ENCODE measurements around the gene CCM2.
"Not testable (repeated sequence)": the region's sequence is repeated elsewhere in the genome, so short reads cannot be mapped to it uniquely, and the experiment has no call there.

CCM2 gene

DNA sequence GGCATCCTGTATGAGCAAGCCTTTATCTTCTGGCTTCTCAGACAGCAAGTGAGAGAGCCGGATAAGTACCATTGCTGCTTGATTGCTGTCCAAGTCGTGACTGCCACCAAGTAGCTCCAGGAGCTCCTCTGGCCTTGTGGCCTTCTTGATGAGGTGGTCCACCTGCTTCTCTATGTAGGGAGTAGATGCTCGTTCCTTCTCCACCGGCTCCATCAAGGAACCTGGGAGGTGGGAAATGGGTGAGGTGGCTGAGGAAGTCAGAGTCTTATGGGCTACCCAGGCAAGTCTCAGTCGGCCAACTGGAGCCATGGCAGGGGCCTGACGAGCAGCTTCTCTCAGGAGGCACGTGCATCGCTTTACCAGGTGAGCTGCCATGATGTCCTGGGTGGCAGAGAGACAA, 108.9 kb downstream of the CCM2 start:
- no peak for DNase-seq

- DNase-seq: peak; percentile 96
Observed at GRCh38 chr7:45111298-45112223, 111.6 kb downstream of the CCM2 start, which contains the start of gene TBRG4. Gene TBRG4 (minus strand): TSS chr7:45111697. CDS start chr7:45109237, 2,460 bp downstream.

GRCh38 chr7:45112648-45113047, 112.6 kb downstream of the CCM2 start:
- no peak for DNase-seq

GRCh38 chr7:45114257-45114656, 114.3 kb downstream of the CCM2 start:
- not testable (repeated sequence) for DNase-seq

GRCh38 chr7:45114926-45115325, 114.9 kb downstream of the CCM2 start:
- DNase-seq: no peak

GRCh38 chr7:45116048-45116447, 116.0 kb downstream of the CCM2 start:
- DNase-seq: no peak

- no peak for DNase-seq
Observed at GRCh38 chr7:45117582-45117981, 117.6 kb downstream of the CCM2 start.

DNA sequence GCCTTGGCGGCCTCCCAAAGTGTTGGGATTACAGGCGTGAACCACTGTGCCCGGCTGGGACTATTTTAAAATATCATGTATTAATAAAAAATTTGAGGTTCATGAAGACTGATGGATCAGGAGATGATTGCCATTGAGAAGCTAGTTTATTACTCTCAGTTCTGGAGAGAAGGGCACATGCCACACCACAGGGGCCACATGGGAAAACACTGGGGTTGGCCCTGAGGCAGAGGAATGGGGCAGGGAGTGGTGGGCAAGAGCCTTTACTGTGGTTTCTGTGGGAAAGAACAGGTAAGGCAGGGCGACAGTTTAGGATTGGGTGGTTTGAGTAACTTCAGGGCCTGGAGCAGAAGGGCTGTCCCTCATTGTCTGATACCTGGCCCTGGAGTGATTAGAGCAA, 118.3 kb downstream of the CCM2 start:
- no peak for DNase-seq

DNA sequence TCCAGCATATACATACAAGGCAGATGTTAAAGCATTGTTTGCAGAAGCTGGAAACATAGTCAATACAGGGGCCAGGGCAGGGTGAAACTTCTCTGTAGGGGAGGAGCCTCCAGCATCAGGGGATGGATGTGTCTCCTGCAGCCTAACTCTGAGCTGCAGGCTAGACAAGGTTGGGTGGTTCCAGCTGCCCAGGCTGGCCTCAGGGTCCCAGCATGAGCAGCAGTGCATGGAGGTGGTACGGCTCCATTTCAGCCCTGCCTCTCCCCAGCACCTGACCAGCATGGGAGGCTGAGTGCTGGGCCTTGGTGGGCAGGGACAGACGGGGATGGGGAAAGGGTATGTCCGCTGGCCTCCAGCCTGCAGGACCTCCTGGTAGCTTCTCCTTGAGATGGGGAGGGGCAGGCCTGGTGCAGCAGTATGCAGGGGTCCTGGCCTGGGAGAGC, 118.9 kb downstream of the CCM2 start:
- no peak for DNase-seq

GRCh38 chr7:45119550-45119949, 119.5 kb downstream of the CCM2 start:
- no peak for DNase-seq

- no peak for DNase-seq
Observed at GRCh38 chr7:45122975-45123860, 123.2 kb downstream of the CCM2 start.

DNA sequence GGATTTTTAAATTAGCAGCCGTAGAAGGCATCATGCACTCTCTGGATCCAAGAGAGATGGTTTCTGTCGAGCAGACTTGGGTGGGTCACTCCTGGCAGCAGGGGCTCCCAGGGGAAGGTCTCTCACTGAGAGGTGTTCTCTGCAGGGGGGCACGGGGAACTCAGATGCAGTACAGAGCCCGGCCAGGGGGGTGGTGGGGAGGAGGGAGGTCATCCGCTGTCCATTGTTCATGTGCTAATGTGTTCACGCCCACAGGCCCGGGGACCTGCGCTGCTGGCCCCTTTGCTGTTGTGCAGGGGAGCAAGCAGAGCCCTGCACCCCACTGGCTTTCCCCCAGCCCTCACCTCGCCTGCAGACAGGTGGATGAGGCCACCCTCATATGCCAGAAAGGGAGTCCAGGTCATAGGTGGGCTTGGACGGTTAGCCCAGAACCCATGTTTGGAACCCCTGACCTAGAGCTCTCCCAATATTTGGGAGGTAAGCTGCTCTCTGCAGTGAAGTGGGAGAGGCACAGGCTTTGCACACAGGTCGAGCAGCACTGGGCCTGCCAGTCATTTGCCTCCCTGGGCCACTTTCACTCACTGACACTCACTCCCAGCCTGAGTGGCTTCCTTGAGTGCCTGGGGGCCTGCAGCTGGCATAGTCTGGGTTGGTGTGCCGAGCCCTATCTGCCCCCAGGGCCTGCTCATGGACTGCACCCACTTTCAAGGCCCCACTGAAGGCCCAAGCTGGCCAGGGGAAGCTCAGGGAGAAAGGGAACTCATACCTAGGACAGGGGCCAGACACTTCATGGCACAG, 124.1 kb downstream of the CCM2 start:
- DNase-seq: no peak

- DNase-seq: no peak
Observed at GRCh38 chr7:45125193-45125904, 125.3 kb downstream of the CCM2 start.

Measured in DMS 273 treated with DMSO at 0.1 percent for 48 hours (cell line).